Left ventricle myocardium inferior (tissue), 1 donor: ENCODE measurements around the gene ITGBL1. TPM values are rescaled to one million over a fixed set of nuclear protein-coding genes. Genes with fewer than 3 reads are reported as not detected.
A peak's percentile ranks its signal among the peaks of the same experiment; 100 is the strongest.

Source experiments
- DNase-seq: peaks from one replicate; pipeline ENCODE4 v3.0.0-alpha.2; 2020
- H3K27ac ChIP-seq: fragments of 200-600 bp; replicated peaks from 2 replicates; pipeline ENCODE4 v1.8.0; 2021
- H3K27me3 ChIP-seq: fragments of 200-600 bp; 2 replicates; pipeline ENCODE4 v1.8.0; 2021; ENCODE audit warnings: low read depth
- H3K36me3 ChIP-seq: fragments of 200-600 bp; 2 replicates; pipeline ENCODE4 v1.8.0; 2021
- H3K4me1 ChIP-seq: fragments of 200-600 bp; 2 replicates; pipeline ENCODE4 v1.8.0; 2021
- H3K4me3 ChIP-seq: fragments of 200-600 bp; 2 replicates; pipeline ENCODE4 v1.8.0; 2021; ENCODE audit warnings: mild to moderate bottlenecking, moderate library complexity
- H3K9me3 ChIP-seq: fragments of 200-600 bp; replicated peaks from 2 replicates; pipeline ENCODE4 v1.8.0; 2021
- intact Hi-C: fragments of 100-400 bp; cut with micrococcal nuclease; formaldehyde crosslinking; loops from one replicate; pipeline ENCODE4 v1.11.0; 2022
- total RNA-seq: library from RNA; stranded (reverse); fragmentation: NEBNext Ultra II Directional; extraction: Animal tissue kit (Norgen Biotek cat#: 25700); gene quantifications from one replicate; pipeline ENCODE4 v1.2.1, GENCODE V29; 2021
- TF ChIP-seq, protein P1 (sequence below): fragments of 200-600 bp; IDR thresholded peaks from 2 replicates; pipeline ENCODE4 v1.8.0; 2021; ENCODE audit warnings: antibody characterized with exemption, mild to moderate bottlenecking, borderline replicate concordance
- donor health status: DM: no; HTN: yes; CAD: no; lungs with severe emphysema.

The ITGBL1 gene
- total RNA-seq, 1 donor from 2014 or later = 2.2 TPM

DNA sequence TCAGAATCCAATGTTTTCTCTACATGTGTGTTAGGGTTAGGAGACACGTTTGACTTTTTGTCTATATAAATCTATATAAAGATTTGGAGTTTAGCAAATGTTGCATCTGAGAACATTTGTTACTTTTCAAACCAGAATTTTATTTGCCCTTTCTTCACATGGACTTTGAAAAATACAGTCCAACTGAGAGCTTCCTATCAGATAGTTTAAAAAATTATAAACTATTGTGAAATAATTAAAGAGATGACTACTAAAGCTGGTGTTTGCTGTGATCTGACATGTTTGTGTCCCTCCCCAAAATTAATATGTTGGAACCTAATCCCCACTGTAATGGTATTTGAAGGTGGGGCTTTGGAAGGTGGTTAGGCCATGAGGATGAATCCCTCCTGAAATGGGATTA, 297.1 kb downstream of the ITGBL1 start:
- intact Hi-C loops = no loop called here
- H3K36me3 ChIP-seq = no peaks in the 10 kb centered on the region
- H3K27ac ChIP-seq = no peak overlapping the region
- no peaks in the 10 kb centered on the region for H3K27me3 ChIP-seq
- TF ChIP-seq, protein P1, sequence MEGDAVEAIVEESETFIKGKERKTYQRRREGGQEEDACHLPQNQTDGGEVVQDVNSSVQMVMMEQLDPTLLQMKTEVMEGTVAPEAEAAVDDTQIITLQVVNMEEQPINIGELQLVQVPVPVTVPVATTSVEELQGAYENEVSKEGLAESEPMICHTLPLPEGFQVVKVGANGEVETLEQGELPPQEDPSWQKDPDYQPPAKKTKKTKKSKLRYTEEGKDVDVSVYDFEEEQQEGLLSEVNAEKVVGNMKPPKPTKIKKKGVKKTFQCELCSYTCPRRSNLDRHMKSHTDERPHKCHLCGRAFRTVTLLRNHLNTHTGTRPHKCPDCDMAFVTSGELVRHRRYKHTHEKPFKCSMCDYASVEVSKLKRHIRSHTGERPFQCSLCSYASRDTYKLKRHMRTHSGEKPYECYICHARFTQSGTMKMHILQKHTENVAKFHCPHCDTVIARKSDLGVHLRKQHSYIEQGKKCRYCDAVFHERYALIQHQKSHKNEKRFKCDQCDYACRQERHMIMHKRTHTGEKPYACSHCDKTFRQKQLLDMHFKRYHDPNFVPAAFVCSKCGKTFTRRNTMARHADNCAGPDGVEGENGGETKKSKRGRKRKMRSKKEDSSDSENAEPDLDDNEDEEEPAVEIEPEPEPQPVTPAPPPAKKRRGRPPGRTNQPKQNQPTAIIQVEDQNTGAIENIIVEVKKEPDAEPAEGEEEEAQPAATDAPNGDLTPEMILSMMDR = no peak
- H3K4me1 ChIP-seq = peaks cover 6% of the 10 kb centered on the region
- no peak overlapping the region for H3K4me3 ChIP-seq
- no peaks in the 10 kb centered on the region for H3K9me3 ChIP-seq
- no peak for DNase-seq

DNA sequence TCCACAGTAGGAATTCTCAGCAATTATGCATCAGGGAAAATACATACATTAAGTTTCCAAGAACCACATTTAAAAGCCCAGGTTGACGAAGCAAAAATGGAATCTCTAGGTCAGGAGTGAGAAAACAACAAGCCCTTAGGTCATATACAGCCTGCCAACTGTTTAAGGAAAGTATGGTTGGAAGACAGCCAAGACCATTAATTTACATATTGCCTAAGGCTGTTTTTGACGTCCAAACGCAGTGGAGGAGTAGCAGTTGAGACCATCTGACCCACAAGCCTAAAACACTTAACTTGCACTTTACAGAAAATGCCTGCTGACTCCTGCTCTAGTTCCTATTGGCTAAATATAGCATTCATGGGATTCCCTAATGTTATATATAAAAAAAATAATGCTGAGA, 299.0 kb downstream of the ITGBL1 start:
- TF ChIP-seq, protein P1 = no peak

DNA sequence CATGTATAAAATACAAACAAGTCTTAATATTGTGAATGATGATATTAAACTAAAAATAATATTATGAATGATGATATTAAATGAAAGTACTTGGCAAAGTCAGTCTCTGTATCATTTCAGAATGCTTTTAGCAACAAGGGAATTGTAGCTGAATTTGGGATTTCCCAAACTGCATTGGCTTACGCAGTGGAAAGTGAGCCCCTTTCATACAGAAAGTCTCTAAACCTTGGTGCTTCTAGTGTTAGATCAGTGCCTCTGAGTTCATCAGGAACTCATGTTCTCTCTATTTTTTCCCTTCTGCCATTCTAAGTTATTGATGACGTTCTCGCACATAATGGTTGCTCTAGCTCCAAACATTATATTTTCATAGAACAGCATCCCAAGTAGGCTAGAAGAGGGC, 300.0 kb downstream of the ITGBL1 start:
- no peaks in the 10 kb centered on the region for H3K9me3 ChIP-seq
- intact Hi-C loops = no loop called here
- H3K36me3 ChIP-seq = no peaks in the 10 kb centered on the region
- H3K4me1 ChIP-seq = peaks cover 6% of the 10 kb centered on the region
- no peaks in the 10 kb centered on the region for H3K27me3 ChIP-seq
- no peak for DNase-seq
- TF ChIP-seq, protein P1 = no peak
- no peak overlapping the region for H3K27ac ChIP-seq
- H3K4me3 ChIP-seq = no peak overlapping the region

More for the DNA sequence above, 299.0 kb downstream of the ITGBL1 start:
- Histone ChIP-seq H3K4me1 (peaks cover 6% of the 10 kb centered on the region), H3K9me3 (no peaks in the 10 kb centered on the region), H3K27me3 (no peaks in the 10 kb centered on the region), H3K4me3 (no peak overlapping the region), H3K27ac (no peak overlapping the region), H3K36me3 (no peaks in the 10 kb centered on the region)
- intact Hi-C loops = no loop called here
- no peak for DNase-seq

DNA sequence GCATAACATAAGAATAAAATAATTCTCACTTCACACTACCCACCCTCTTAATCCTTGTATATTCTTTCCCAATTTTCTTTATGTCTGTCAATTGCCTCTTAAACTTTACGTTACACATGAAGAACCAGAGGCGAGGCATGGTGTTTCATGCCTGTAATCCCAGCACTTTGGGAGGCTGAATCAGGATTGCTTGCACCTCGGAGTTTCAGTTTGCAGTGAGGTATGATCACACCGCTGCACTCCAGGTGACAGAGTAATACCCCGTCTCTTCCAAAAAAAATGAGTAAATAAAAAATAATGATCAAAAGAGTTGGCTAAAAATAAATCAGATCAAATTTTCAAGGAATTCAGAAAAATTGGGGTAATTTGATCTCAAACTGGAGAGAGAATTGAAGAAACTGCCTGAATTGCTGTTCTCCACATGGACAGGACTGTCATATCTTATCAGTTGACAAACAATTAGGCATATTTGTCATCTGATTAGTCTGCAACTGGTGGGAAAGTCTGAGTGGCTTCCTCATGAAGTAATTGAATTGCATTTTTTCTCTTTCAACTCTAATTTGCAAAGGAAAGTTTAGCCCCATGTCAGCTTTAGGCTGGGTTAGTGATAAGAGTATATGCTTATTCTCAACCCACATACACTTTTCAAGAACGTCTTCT, 302.9 kb downstream of the ITGBL1 start:
- Histone ChIP-seq H3K27me3 (no peaks in the 10 kb centered on the region), H3K4me1 (peaks cover 6% of the 10 kb centered on the region), H3K27ac (no peak overlapping the region), H3K4me3 (no peak overlapping the region), H3K9me3 (no peaks in the 10 kb centered on the region), H3K36me3 (no peaks in the 10 kb centered on the region)
- TF ChIP-seq, protein P1 = no peak
- intact Hi-C loops = no loop called here
- no peak for DNase-seq

DNA sequence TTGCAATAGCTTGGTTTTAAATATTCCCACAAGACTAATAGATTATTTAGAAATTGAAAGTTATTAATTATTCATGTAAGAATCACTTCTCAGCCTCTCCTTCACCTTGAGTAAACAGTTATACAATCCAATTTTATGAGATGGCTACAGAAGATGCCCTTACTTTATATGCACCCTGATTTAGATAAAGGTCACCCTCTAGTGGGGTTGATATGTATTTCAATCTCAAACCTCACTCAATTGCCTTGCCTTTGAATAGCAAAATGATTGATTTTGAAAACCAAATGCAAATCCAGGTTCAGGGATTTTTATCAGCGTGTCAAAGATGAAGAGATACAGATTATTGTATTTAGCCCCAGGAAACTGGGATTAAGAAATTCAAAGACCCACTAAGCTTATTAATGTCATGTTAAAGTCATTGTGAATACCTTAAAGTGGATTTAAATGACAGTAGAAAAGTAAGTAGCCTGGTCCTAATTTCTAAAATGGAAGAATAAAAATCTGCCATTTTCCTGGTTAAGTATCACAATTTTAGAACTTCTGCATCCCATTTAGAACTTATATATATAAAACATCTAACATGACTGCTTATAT, 305.1 kb downstream of the ITGBL1 start:
- Histone ChIP-seq H3K27ac (no peak overlapping the region), H3K9me3 (no peaks in the 10 kb centered on the region), H3K4me3 (no peak overlapping the region), H3K36me3 (no peaks in the 10 kb centered on the region), H3K4me1 (no peaks in the 10 kb centered on the region), H3K27me3 (no peaks in the 10 kb centered on the region)
- TF ChIP-seq, protein P1 = peak; percentile 61
- intact Hi-C loops = loop anchor here (2.0 kb wide), 1 partner anchor 243 kb away; no protein-coding TSS in a partner anchor
- no peak for DNase-seq
